ENCODE measurements around the gene COL20A1.

COL20A1 gene

GRCh38 chr20:63258781-63259180 is 34.2 kb upstream of the COL20A1 start:
- Histone ChIP-seq H3K27me3 (peaks cover 97% of the 10 kb centered on the region), H3K4me1 (ENCODE audit: control insufficient read depth in 1 of 2, insufficient read depth in 1 of 2, low read depth in 1 of 2, low read length in 1 of 2) (no peaks in the 10 kb centered on the region), H3K4me3 (ENCODE audit: low read depth in 1 of 2, low read length in 1 of 2) (no peak overlapping the region), H3K9me3 (no peaks in the 10 kb centered on the region), H3K27ac (no peak overlapping the region), H3K36me3 (no peaks in the 10 kb centered on the region)
- TF ChIP-seq CTCF (IDR thresholded peaks at IDR 0.05), result no peak

GRCh38 chr20:63259734-63260460 is 33.1 kb upstream of the COL20A1 start:
- no peak overlapping the region for H3K4me3 ChIP-seq (ENCODE audit: low read depth in 1 of 2, low read length in 1 of 2)
- no peaks in the 10 kb centered on the region for H3K36me3 ChIP-seq
- no peaks in the 10 kb centered on the region for H3K4me1 ChIP-seq (ENCODE audit: control insufficient read depth in 1 of 2, insufficient read depth in 1 of 2, low read depth in 1 of 2, low read length in 1 of 2)
- no peak for TF ChIP-seq CTCF (IDR thresholded peaks at IDR 0.05)
- H3K27me3 ChIP-seq, result peaks cover 97% of the 10 kb centered on the region
- H3K27ac ChIP-seq, result no peak overlapping the region
- no peaks in the 10 kb centered on the region for H3K9me3 ChIP-seq

GRCh38 chr20:63260521-63260920 is 32.5 kb upstream of the COL20A1 start:
- no peak overlapping the region for H3K4me3 ChIP-seq (ENCODE audit: low read depth in 1 of 2, low read length in 1 of 2)
- no peaks in the 10 kb centered on the region for H3K4me1 ChIP-seq (ENCODE audit: control insufficient read depth in 1 of 2, insufficient read depth in 1 of 2, low read depth in 1 of 2, low read length in 1 of 2)
- H3K9me3 ChIP-seq, result no peaks in the 10 kb centered on the region
- peaks cover 97% of the 10 kb centered on the region for H3K27me3 ChIP-seq
- H3K27ac ChIP-seq, result no peak overlapping the region
- TF ChIP-seq CTCF (IDR thresholded peaks at IDR 0.05), result no peak
- H3K36me3 ChIP-seq, result no peaks in the 10 kb centered on the region

GRCh38 chr20:63261060-63261794 is 31.8 kb upstream of the COL20A1 start:
- H3K36me3 ChIP-seq, result no peaks in the 10 kb centered on the region
- peaks cover 94% of the 10 kb centered on the region for H3K27me3 ChIP-seq
- TF ChIP-seq CTCF (IDR thresholded peaks at IDR 0.05), result no peak
- H3K4me3 ChIP-seq (ENCODE audit: low read depth in 1 of 2, low read length in 1 of 2), result no peak overlapping the region
- H3K9me3 ChIP-seq, result no peaks in the 10 kb centered on the region
- no peak overlapping the region for H3K27ac ChIP-seq
- no peaks in the 10 kb centered on the region for H3K4me1 ChIP-seq (ENCODE audit: control insufficient read depth in 1 of 2, insufficient read depth in 1 of 2, low read depth in 1 of 2, low read length in 1 of 2)

- no peaks in the 10 kb centered on the region for H3K9me3 ChIP-seq
- H3K36me3 ChIP-seq, result no peaks in the 10 kb centered on the region
- TF ChIP-seq CTCF (IDR thresholded peaks at IDR 0.05), result no peak
- H3K27me3 ChIP-seq, result peaks cover 86% of the 10 kb centered on the region
- H3K27ac ChIP-seq, result no peak overlapping the region
- H3K4me3 ChIP-seq (ENCODE audit: low read depth in 1 of 2, low read length in 1 of 2), result no peak overlapping the region
- no peaks in the 10 kb centered on the region for H3K4me1 ChIP-seq (ENCODE audit: control insufficient read depth in 1 of 2, insufficient read depth in 1 of 2, low read depth in 1 of 2, low read length in 1 of 2)
These were observed 31.0 kb upstream of the COL20A1 start for GRCh38 chr20:63261795-63262528.
